WTC11 (cell line): ENCODE results near the gene NTRK3.

ENCODE experiments used
- CTCF ChIP-seq: fragments of 200-600 bp; IDR thresholded peaks from 2 replicates; pipeline ENCODE4 v1.8.0; 2022; ENCODE audit warnings: antibody characterized with exemption
- FOXJ3 ChIP-seq: sonication (generic); formaldehyde crosslinking; IDR thresholded peaks from 2 replicates; pipeline ENCODE4 v1.9.0; 2021; ENCODE audit warnings: missing genetic modification reagents, mild to moderate bottlenecking, borderline replicate concordance

GRCh38 chr15:87916208-87916607, 340.3 kb downstream of the NTRK3 start:
- no peak for TF ChIP-seq CTCF
- TF ChIP-seq FOXJ3 (CRISPR knock-in tag) = no peak
